Esophagus muscularis mucosa (tissue), 4 donors: ENCODE data around the gene SRSF12. TPM values are rescaled to one million over a fixed set of nuclear protein-coding genes. Genes with fewer than 3 reads are reported as not detected.

ENCODE experiments used
- DNase-seq: peaks from one replicate; pipeline ENCODE4 v3.0.0-alpha.2; 2017; ENCODE audit errors: extremely low spot score
- H3K27ac ChIP-seq, 4 donors: fragments of 200-600 bp; sonication (generic); replicated peaks in 1 of 4; 1 replicate in 3 of 4; 2 replicates in 1 of 4; pipeline ENCODE4 v1.5.1; 2016 to 2019; ENCODE audit warnings: mild to moderate bottlenecking in 1 of 4
- H3K27me3 ChIP-seq, 4 donors: fragments of 200-600 bp; sonication (generic); one replicate each; pipeline versions ENCODE4 v1.5.1 to v1.6.0; 2016 to 2019
- H3K36me3 ChIP-seq, 4 donors: fragments of 200-600 bp; sonication (generic); one replicate each; pipeline ENCODE4 v1.5.1; 2016 to 2019
- H3K4me1 ChIP-seq, 4 donors: fragments of 200-600 bp; sonication (generic); one replicate each; pipeline ENCODE4 v1.5.1; 2016 to 2019
- H3K4me3 ChIP-seq, 4 donors: fragments of 200-600 bp; sonication (generic); 1 replicate in 2 of 4; 2 replicates in 2 of 4; pipeline ENCODE4 v1.5.1; 2016 to 2019; ENCODE audit warnings: mild to moderate bottlenecking in 4 of 4, moderate library complexity in 1 of 4
- H3K9me3 ChIP-seq, 4 donors: fragments of 200-600 bp; sonication (generic); 1 replicate in 3 of 4; 2 replicates in 1 of 4; pipeline ENCODE4 v1.5.1; 2016 to 2019
- EP300 ChIP-seq: sonication (generic); formaldehyde crosslinking; IDR thresholded peaks from one replicate; pipeline ENCODE4 v1.6.1; 2017; ENCODE audit warnings: antibody characterized with exemption
- POLR2A ChIP-seq: fragments of 450-650 bp; IDR thresholded peaks from one replicate; pipeline ENCODE4 v1.6.1; 2017; ENCODE audit warnings: antibody characterized with exemption, moderate library complexity, mild to moderate bottlenecking, low read depth
- POLR2AphosphoS5 ChIP-seq, 2 donors: sonication (generic); formaldehyde crosslinking; IDR thresholded peaks; one replicate each; pipeline ENCODE4 v1.6.1; 2017; ENCODE audit warnings: antibody characterized with exemption in 2 of 2
- WGBS: methylation state at CpG from one replicate; pipeline ENCODE4 v1.1.5; 2018; 5-methylcytosine and 5-hydroxymethylcytosine counted together
- intact Hi-C: fragments of 100-400 bp; cut with DNase I; formaldehyde crosslinking; loops from one replicate; pipeline ENCODE4 v1.15.1; 2023
- total RNA-seq, 4 donors: library from RNA; depleted of rRNA; stranded (reverse); fragments of >200 nt; gene quantifications; one replicate each; pipeline versions ENCODE4 v1.1.0 to v1.2.1, GENCODE V29; 2016
- TF ChIP-seq, protein P1 (sequence below), 3 experiments: fragments of 200-600 bp in 2 of 3; fragments of 450-650 bp in 1 of 3; sonication (generic) in 2 of 3; IDR thresholded peaks; one replicate each; pipeline ENCODE4 v1.5.1; 2017 to 2019; ENCODE audit warnings: antibody characterized with exemption in 3 of 3, mild to moderate bottlenecking in 2 of 3, moderate library complexity in 1 of 3

SRSF12 gene
- total RNA-seq, 4 donors from 2014 or later, result 0.97 to 2.0 (median 1.2) TPM; not detected in 1

DNA sequence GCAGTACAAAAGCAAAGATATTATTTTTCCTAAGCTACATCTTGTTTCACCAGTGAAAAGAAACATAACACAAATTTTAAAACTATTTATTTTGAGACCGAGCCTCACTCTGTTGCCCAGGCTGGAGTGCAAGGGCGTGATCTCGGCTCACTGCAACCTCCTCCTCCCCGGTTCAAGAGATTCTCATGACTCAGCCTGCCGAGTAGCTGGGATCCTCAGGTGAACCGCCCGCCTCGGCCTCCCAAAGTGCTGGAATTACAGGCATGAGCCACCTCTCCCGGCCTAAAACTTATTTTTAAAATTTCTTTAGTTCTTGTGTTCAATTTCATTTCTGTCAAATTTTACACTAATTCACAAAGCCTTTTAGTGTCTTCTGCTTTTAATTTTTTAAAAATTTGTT lies 5.9 kb downstream of the SRSF12 start:
- TF ChIP-seq POLR2A (no peak), POLR2AphosphoS5 (IDR thresholded peaks at IDR 0.05) (no peak), EP300 (no peak)
- TF ChIP-seq, protein P1, sequence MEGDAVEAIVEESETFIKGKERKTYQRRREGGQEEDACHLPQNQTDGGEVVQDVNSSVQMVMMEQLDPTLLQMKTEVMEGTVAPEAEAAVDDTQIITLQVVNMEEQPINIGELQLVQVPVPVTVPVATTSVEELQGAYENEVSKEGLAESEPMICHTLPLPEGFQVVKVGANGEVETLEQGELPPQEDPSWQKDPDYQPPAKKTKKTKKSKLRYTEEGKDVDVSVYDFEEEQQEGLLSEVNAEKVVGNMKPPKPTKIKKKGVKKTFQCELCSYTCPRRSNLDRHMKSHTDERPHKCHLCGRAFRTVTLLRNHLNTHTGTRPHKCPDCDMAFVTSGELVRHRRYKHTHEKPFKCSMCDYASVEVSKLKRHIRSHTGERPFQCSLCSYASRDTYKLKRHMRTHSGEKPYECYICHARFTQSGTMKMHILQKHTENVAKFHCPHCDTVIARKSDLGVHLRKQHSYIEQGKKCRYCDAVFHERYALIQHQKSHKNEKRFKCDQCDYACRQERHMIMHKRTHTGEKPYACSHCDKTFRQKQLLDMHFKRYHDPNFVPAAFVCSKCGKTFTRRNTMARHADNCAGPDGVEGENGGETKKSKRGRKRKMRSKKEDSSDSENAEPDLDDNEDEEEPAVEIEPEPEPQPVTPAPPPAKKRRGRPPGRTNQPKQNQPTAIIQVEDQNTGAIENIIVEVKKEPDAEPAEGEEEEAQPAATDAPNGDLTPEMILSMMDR (IDR thresholded peaks at IDR 0.05), result no peak
- Histone ChIP-seq H3K36me3 (no peaks in the 10 kb centered on the region), H3K9me3 (no peaks in the 10 kb centered on the region), H3K27ac (no peak overlapping the region), H3K4me3 (no peak overlapping the region), H3K4me1 (peaks cover 0 to 7% (median 6%) of the 10 kb centered on the region in 4 donors), H3K27me3 (no peaks in the 10 kb centered on the region)
- WGBS, result 97% methylated on average over 9 of the region's 9 CpGs
- intact Hi-C loops, result no loop called here
- DNase-seq, result no peak

DNA sequence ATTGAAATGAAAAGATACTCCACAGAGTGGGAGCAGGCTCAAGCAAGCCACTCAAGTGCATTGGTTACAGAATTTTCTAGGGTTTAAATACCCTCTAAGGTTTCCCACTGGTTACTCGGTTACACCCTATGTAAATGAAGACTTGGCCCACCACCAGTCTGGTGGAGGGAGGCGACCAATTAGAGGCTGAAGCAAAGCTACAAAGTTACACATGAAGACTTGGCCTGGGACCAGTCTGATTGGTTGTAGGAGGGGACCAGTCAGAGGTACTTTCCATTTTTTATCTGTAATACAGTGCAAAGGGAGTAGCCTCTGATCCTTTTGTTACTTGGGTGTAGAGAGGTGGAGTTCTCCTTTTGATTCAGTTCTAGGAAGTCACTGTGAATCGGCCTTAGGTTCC lies 7.6 kb downstream of the SRSF12 start:
- no peaks in the 10 kb centered on the region for H3K36me3 ChIP-seq
- no peak overlapping the region for H3K27ac ChIP-seq
- intact Hi-C loops, result no loop called here
- no peak overlapping the region for H3K4me3 ChIP-seq
- H3K4me1 ChIP-seq, result no peaks in the 10 kb centered on the region
- no peak for DNase-seq
- no peak for TF ChIP-seq POLR2A
- TF ChIP-seq, protein P1 (IDR thresholded peaks at IDR 0.05), result no peak
- TF ChIP-seq EP300, result no peak
- no peak for TF ChIP-seq POLR2AphosphoS5 (IDR thresholded peaks at IDR 0.05)
- no peaks in the 10 kb centered on the region for H3K9me3 ChIP-seq
- WGBS, result 87% methylated on average over 3 of the region's 3 CpGs
- H3K27me3 ChIP-seq, result no peaks in the 10 kb centered on the region

DNA sequence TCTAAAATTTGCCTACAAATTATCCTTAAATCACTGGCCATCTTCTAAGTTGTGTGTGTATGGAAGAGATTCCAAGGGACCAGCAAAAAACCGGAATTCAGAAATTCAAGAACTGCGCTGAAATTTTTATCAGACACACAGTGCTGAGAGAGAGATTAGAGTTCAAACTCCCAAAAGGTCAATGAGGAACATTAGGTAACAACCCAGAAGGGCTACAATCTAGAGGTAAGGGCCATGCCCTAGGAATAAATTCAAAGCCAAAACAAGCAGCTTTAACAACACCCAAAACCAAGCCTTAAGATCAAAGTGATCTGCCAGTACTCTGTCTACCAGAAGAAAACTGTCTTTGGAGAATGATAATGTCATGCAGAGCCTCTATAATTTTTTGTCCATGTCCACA lies 17.8 kb downstream of the SRSF12 start:
- no peaks in the 10 kb centered on the region for H3K4me1 ChIP-seq
- H3K27me3 ChIP-seq, result no peaks in the 10 kb centered on the region
- no peaks in the 10 kb centered on the region for H3K36me3 ChIP-seq
- 98% methylated on average over 2 of the region's 2 CpGs for WGBS
- no peak for DNase-seq
- H3K4me3 ChIP-seq, result no peak overlapping the region
- H3K27ac ChIP-seq, result no peak overlapping the region
- intact Hi-C loops, result no loop called here
- no peaks in the 10 kb centered on the region for H3K9me3 ChIP-seq
- no peak for TF ChIP-seq POLR2AphosphoS5 (IDR thresholded peaks at IDR 0.05)
- TF ChIP-seq EP300, result no peak
- no peak for TF ChIP-seq POLR2A
- TF ChIP-seq, protein P1 (IDR thresholded peaks at IDR 0.05), result no peak

DNA sequence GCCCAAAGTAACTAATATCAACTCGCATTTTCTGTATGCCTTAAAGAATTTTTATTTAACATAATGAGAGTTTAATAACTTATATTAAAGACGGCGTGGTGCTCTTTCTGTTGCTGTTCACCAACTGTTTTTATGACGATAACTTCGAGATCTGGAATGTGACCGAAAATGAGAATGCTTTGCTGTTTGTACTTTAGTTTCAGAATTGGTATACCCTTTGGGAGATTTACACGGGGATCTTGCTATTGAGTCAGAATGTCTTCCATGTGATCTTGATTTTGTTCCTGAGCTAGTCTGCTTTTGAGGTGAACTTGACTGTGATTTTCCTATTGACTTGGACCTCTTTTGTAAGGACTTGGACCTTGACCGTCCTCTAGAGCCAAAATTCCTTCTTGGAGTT lies 19.4 kb downstream of the SRSF12 start:
- TF ChIP-seq POLR2A, result no peak
- TF ChIP-seq, protein P1 (IDR thresholded peaks at IDR 0.05), result no peak
- no peak for TF ChIP-seq POLR2AphosphoS5 (IDR thresholded peaks at IDR 0.05)
- no peak for TF ChIP-seq EP300
- H3K36me3 ChIP-seq, result no peaks in the 10 kb centered on the region
- no peaks in the 10 kb centered on the region for H3K9me3 ChIP-seq
- WGBS, result 91% methylated on average over 8 of the region's 8 CpGs
- H3K4me1 ChIP-seq, result no peaks in the 10 kb centered on the region
- DNase-seq, result no peak
- no peak overlapping the region for H3K4me3 ChIP-seq
- intact Hi-C loops, result no loop called here
- no peaks in the 10 kb centered on the region for H3K27me3 ChIP-seq
- no peak overlapping the region for H3K27ac ChIP-seq

DNA sequence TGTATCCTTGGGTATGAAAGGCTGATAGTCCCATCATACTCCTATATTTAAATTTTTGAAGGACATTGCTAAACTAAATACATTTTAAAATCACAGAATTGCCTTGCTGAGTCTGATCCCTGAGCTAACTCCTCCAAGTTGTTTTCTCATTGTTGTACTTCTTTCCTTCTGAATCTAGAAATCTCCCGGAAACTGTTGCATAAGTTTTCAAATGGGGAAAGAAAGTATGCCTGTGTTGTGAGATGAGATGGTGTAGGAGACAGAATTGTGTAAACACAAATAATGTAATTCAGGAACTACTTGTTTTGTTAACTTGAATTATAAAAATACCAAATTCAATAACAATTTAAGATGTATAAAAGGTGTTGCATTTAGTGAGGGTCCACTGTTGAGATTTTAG lies 30.0 kb downstream of the SRSF12 start:
- 65% methylated on average over 1 of the region's 1 CpG for WGBS
- H3K4me3 ChIP-seq, result no peak overlapping the region
- TF ChIP-seq, protein P1 (IDR thresholded peaks at IDR 0.05), result no peak
- TF ChIP-seq POLR2A, result no peak
- TF ChIP-seq EP300, result no peak
- no peak for TF ChIP-seq POLR2AphosphoS5 (IDR thresholded peaks at IDR 0.05)
- no peaks in the 10 kb centered on the region for H3K9me3 ChIP-seq
- H3K27me3 ChIP-seq, result no peaks in the 10 kb centered on the region
- peaks cover 29 to 70% (median 57%) of the 10 kb centered on the region in 4 donors for H3K4me1 ChIP-seq
- DNase-seq, result no peak
- intact Hi-C loops, result no loop called here
- H3K36me3 ChIP-seq, result peaks cover 22 to 34% (median 28%) of the 10 kb centered on the region in 4 donors
- peak overlapping the region in 1 of 4 donors; percentile 15 for H3K27ac ChIP-seq
